AG10803 (cell line): ENCODE results near the gene ZNF714.

Experiments used
- DNase-seq: peaks from one replicate; pipeline ENCODE4 v3.0.0; 2010; ENCODE audit warnings: low read depth
- H3K4me3 ChIP-seq: 2 replicates; pipeline ENCODE4 v1.5.1; 2011; ENCODE audit warnings: mild to moderate bottlenecking, low read length, control low read depth
- CTCF ChIP-seq: conservative IDR thresholded peaks from 2 replicates; pipeline ENCODE4 v1.5.1; 2011; ENCODE audit warnings: mild to moderate bottlenecking, low read length, control low read depth, inconsistent platforms

Gene ZNF714

GRCh38 chr19:21082011-21082975 is at the start of gene ZNF714:
TSS of gene ZNF714 (plus strand) at chr19:21082203. CDS start at chr19:21098269, 16,066 bp downstream.
- peak within 1 kb of the TSS; percentile 69 for H3K4me3 ChIP-seq
- DNase-seq, result peak; percentile 83
- no peak for TF ChIP-seq CTCF

- no peak for TF ChIP-seq CTCF
- no peak for DNase-seq
- no peak overlapping the region for H3K4me3 ChIP-seq
These were observed 37.0 kb upstream of the ZNF714 start for GRCh38 chr19:21045028-21045427.

GRCh38 chr19:21046489-21046888 is 35.5 kb upstream of the ZNF714 start:
- no peak for TF ChIP-seq CTCF
- DNase-seq, result no peak
- no peak overlapping the region for H3K4me3 ChIP-seq

- no peak overlapping the region for H3K4me3 ChIP-seq
- no peak for DNase-seq
- TF ChIP-seq CTCF, result no peak
These were observed 34.3 kb upstream of the ZNF714 start for GRCh38 chr19:21047716-21048115.

- H3K4me3 ChIP-seq, result no peak overlapping the region
- no peak for TF ChIP-seq CTCF
- DNase-seq, result no peak
These were observed 29.1 kb upstream of the ZNF714 start for GRCh38 chr19:21052902-21053301.

- H3K4me3 ChIP-seq, result no peak overlapping the region
- DNase-seq, result no peak
- no peak for TF ChIP-seq CTCF
These were observed 16.7 kb upstream of the ZNF714 start for GRCh38 chr19:21065336-21065735.

GRCh38 chr19:21084343-21084742 is 2.3 kb downstream of the ZNF714 start:
- no peak for TF ChIP-seq CTCF
- H3K4me3 ChIP-seq, result no peak overlapping the region
- DNase-seq, result peak; percentile 67
